ENCODE results near the gene COG5. TPM values are rescaled to one million over a fixed set of nuclear protein-coding genes. Genes with fewer than 3 reads are reported as not detected.
A peak's percentile ranks its signal among the peaks of the same experiment; 100 is the strongest.
"Not testable (repeated sequence)": the region's sequence is repeated elsewhere in the genome, so short reads cannot be mapped to it uniquely, and the experiment has no call there.

The COG5 gene
- total RNA-seq, 4 donors from 2014 or later = 39.7 to 143 (median 98.3) TPM

GRCh38 chr7:107230334-107230733 lies 333.4 kb downstream of the COG5 start:
- intact Hi-C loops (cut with DNase I; ENCODE audit: low total_unique reads) = no loop called here

GRCh38 chr7:107228291-107228690 lies 335.4 kb downstream of the COG5 start:
- no peaks in the 10 kb centered on the region for H3K4me1 ChIP-seq
- no peaks in the 10 kb centered on the region for H3K9me3 ChIP-seq
- no peak for DNase-seq
- H3K27me3 ChIP-seq = no peaks in the 10 kb centered on the region
- no peak overlapping the region for H3K4me3 ChIP-seq
- TF ChIP-seq CTCF (IDR thresholded peaks at IDR 0.05) (no peak), POLR2A (IDR thresholded peaks at IDR 0.05) (no peak)
- no peaks in the 10 kb centered on the region for H3K36me3 ChIP-seq
- intact Hi-C loops (cut with DNase I; ENCODE audit: low total_unique reads) = no loop called here
- no peak overlapping the region for H3K27ac ChIP-seq

More at GRCh38 chr7:107230334-107230733, 333.4 kb downstream of the COG5 start:
- Histone ChIP-seq H3K36me3 (no peaks in the 10 kb centered on the region), H3K9me3 (no peaks in the 10 kb centered on the region), H3K4me3 (no peak overlapping the region), H3K27me3 (no peaks in the 10 kb centered on the region), H3K4me1 (no peaks in the 10 kb centered on the region), H3K27ac (no peak overlapping the region)
- no peak for TF ChIP-seq POLR2A (IDR thresholded peaks at IDR 0.05)
- TF ChIP-seq CTCF (IDR thresholded peaks at IDR 0.05) = no peak
- DNase-seq = no peak

GRCh38 chr7:107224374-107225223 lies 339.1 kb downstream of the COG5 start:
- Histone ChIP-seq H3K27ac (peak overlapping the region; percentile 41 to 69), H3K36me3 (no peaks in the 10 kb centered on the region), H3K9me3 (no peaks in the 10 kb centered on the region), H3K4me3 (no peak overlapping the region), H3K4me1 (no peaks in the 10 kb centered on the region), H3K27me3 (no peaks in the 10 kb centered on the region)
- DNase-seq = peak in 1 of 2 donors; percentile 41
- TF ChIP-seq POLR2A (IDR thresholded peaks at IDR 0.05) (no peak), CTCF (IDR thresholded peaks at IDR 0.05) (no peak)
- intact Hi-C loops (cut with DNase I; ENCODE audit: low total_unique reads) = no loop called here

- H3K36me3 ChIP-seq; H3K27ac ChIP-seq; intact Hi-C loops (cut with DNase I; ENCODE audit: low total_unique reads); H3K27me3 ChIP-seq; H3K4me3 ChIP-seq; H3K4me1 ChIP-seq; DNase-seq; H3K9me3 ChIP-seq: not testable (repeated sequence)
Measured at GRCh38 chr7:107220806-107221205, 342.9 kb downstream of the COG5 start.

- no peaks in the 10 kb centered on the region for H3K9me3 ChIP-seq
- intact Hi-C loops (cut with DNase I; ENCODE audit: low total_unique reads) = no loop called here
- H3K27me3 ChIP-seq = no peaks in the 10 kb centered on the region
- H3K27ac ChIP-seq = no peak overlapping the region
- H3K4me1 ChIP-seq = no peaks in the 10 kb centered on the region
- TF ChIP-seq CTCF (IDR thresholded peaks at IDR 0.05) (no peak), POLR2A (IDR thresholded peaks at IDR 0.05) (no peak)
- no peak overlapping the region for H3K4me3 ChIP-seq
- no peaks in the 10 kb centered on the region for H3K36me3 ChIP-seq
- DNase-seq = no peak
Measured at GRCh38 chr7:107220356-107220755, 343.4 kb downstream of the COG5 start.
